DND-41 (cell line): ENCODE data around the gene TMEM208.

Experiments
- ATAC-seq: fragments of 200-7000 bp; cut with Tn5 transposase; 3 replicates; pipeline ENCODE4 v1.9.1; 2021; ENCODE audit warnings: low read depth; ENCODE audit not compliant: insufficient read depth
- DNase-seq: peaks from one replicate; pipeline ENCODE4 v3.0.0-alpha.2; 2020
- H2AFZ ChIP-seq: 2 replicates; pipeline ENCODE4 v1.6.0; 2012; ENCODE audit warnings: low read depth, low read length
- H3K27ac ChIP-seq: 2 replicates; pipeline ENCODE4 v1.5.1; 2012; ENCODE audit warnings: low read length, inconsistent platforms
- H3K27me3 ChIP-seq: fragments of 200-600 bp; sonication (generic); 2 replicates; pipeline ENCODE4 v1.6.0; 2012; ENCODE audit warnings: low read length, mild to moderate bottlenecking, inconsistent platforms; ENCODE audit not compliant: insufficient read depth, poor library complexity
- H3K36me3 ChIP-seq: 2 replicates; pipeline ENCODE4 v1.5.1; 2012; ENCODE audit warnings: low read length, inconsistent platforms; ENCODE audit not compliant: insufficient read depth
- H3K4me1 ChIP-seq: 2 replicates; pipeline ENCODE4 v1.5.1; 2012; ENCODE audit warnings: mild to moderate bottlenecking, low read length; ENCODE audit not compliant: insufficient read depth
- H3K4me2 ChIP-seq: 2 replicates; pipeline ENCODE4 v1.6.0; 2012; ENCODE audit warnings: mild to moderate bottlenecking, moderate library complexity, low read length, inconsistent platforms; ENCODE audit not compliant: insufficient read depth
- H3K4me3 ChIP-seq, 2 experiments: fragments of 200-600 bp in 1 of 2; shearing (Covaris generic) in 1 of 2; 2 replicates each; pipeline ENCODE4 v1.5.1; 2012 to 2016; ENCODE audit warnings: inconsistent platforms in 2 of 2, low read length in 2 of 2, mild to moderate bottlenecking in 2 of 2, low read depth in 1 of 2, moderate library complexity in 1 of 2
- H3K79me2 ChIP-seq: 2 replicates; pipeline ENCODE4 v1.6.0; 2012; ENCODE audit warnings: low read length, inconsistent platforms; ENCODE audit not compliant: insufficient read depth
- H3K9ac ChIP-seq: 2 replicates; pipeline ENCODE4 v1.6.0; 2012; ENCODE audit warnings: low read depth, mild to moderate bottlenecking, inconsistent platforms, low read length, moderate library complexity
- H3K9me3 ChIP-seq: 2 replicates; pipeline ENCODE4 v1.5.1; 2012; ENCODE audit warnings: low read length, moderate library complexity, mild to moderate bottlenecking, inconsistent platforms; ENCODE audit not compliant: insufficient read depth, severe bottlenecking
- H4K20me1 ChIP-seq: 2 replicates; pipeline ENCODE4 v1.6.0; 2012; ENCODE audit warnings: low read length; ENCODE audit not compliant: insufficient read depth
- EZH2 ChIP-seq: IDR thresholded peaks from 3 replicates; pipeline ENCODE4 v1.6.1; 2012; ENCODE audit warnings: borderline replicate concordance, low read depth, mild to moderate bottlenecking, moderate library complexity, low read length, inconsistent platforms; ENCODE audit not compliant: severe bottlenecking
- TF ChIP-seq, protein P1 (sequence below): IDR thresholded peaks from 2 replicates; pipeline ENCODE4 v1.5.1; 2012; ENCODE audit warnings: borderline replicate concordance, low read length, moderate library complexity, mild to moderate bottlenecking; ENCODE audit not compliant: poor library complexity, severe bottlenecking; ENCODE audit errors: extremely low read depth

Gene TMEM208

DNA sequence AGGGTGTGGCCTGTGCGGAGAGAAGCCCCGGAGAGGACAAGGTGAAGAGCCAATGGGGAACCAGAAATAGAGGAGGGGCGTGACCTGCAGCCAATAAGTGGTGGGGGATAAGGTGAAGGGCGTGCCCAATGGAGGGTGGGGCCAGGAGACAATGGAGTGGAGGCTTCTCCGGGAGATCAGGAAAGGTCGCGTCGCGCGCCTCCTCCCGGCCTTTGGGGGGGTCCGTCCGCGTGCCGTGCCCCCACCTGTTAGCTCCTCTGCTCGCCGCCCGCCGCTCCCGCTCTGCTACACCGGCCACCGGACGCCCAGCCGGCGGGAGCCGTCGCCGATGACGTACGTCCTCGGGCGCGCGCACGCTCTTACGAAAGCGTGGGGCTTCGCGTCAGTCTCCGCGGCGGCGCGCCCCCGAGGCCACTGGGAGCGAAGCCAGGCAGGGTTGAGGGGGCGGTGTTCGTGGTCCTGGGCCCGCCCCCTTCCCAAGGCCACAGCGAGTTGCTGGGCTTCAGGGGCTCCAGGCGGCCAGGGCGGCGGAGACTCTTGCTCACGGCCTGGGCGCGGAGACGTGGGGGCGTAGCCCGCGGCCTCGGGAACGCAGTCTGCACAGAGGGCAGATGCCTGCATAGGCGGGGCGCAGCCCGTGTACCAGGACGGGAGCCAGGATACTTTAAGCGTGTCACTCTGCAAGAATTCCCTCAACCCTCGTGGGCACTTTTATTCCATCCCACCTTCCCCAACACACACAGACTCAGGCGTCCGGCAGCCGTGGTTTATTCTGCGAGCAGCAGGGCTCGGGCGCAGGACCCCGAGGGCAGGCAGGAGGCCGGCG lies 43.1 kb upstream of the TMEM208 start, which contains the start of gene MATCAP1:
MATCAP1 (minus strand) TSS at position 337 of the 826 bp plus-strand sequence. CDS start 3,353 bp downstream, outside the sequence.
- ATAC-seq (peak; percentile 89), DNase-seq (peak; percentile 98)
- peak within 1 kb of the TSS; percentile 99 for H3K4me2 ChIP-seq
- H3K9me3 ChIP-seq, result no peaks in the 10 kb centered on the region
- H2AFZ ChIP-seq, result peak within 1 kb of the TSS; percentile 92
- peaks cover 13% of the 10 kb centered on the region for H4K20me1 ChIP-seq
- peak within 1 kb of the TSS; percentile 41 to 87 for H3K4me3 ChIP-seq
- peak within 1 kb of the TSS; percentile 82 for H3K27ac ChIP-seq
- peaks cover 28% of the 10 kb centered on the region for H3K79me2 ChIP-seq
- H3K4me1 ChIP-seq, result peaks cover 53% of the 10 kb centered on the region
- no peaks in the 10 kb centered on the region for H3K27me3 ChIP-seq
- no peaks in the 10 kb centered on the region for H3K36me3 ChIP-seq
- H3K9ac ChIP-seq, result peak within 1 kb of the TSS; percentile 69
- TF ChIP-seq, protein P1, sequence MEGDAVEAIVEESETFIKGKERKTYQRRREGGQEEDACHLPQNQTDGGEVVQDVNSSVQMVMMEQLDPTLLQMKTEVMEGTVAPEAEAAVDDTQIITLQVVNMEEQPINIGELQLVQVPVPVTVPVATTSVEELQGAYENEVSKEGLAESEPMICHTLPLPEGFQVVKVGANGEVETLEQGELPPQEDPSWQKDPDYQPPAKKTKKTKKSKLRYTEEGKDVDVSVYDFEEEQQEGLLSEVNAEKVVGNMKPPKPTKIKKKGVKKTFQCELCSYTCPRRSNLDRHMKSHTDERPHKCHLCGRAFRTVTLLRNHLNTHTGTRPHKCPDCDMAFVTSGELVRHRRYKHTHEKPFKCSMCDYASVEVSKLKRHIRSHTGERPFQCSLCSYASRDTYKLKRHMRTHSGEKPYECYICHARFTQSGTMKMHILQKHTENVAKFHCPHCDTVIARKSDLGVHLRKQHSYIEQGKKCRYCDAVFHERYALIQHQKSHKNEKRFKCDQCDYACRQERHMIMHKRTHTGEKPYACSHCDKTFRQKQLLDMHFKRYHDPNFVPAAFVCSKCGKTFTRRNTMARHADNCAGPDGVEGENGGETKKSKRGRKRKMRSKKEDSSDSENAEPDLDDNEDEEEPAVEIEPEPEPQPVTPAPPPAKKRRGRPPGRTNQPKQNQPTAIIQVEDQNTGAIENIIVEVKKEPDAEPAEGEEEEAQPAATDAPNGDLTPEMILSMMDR, result no peak
- no peak for TF ChIP-seq EZH2

DNA sequence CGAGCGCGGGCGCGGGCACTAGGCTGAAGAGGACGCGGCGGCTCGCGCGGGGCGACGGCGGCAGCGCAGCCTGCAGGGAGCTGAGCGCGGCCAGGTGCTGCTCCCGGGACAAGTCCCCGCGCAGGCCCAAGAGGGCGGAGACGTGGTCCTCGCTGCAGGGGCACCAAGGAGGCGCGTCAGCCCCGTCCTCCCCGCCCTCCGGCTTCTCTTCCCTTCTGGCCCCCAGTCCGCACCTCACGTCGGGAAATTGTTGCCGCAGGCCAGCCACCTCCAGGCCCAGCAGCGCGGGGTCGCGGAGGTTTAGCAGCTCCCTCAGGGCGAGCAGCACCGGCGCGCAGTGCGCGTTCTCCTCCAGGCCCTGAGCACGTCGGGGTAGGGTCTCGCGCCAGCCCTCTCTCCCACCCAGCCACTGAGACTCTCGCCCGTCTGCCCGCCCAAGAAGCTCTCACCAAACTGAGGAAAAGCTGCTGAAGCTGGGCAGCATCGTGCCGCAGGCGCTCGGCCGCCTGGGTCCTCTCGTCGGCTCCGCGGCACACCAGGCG lies 42.4 kb upstream of the TMEM208 start:
- Histone ChIP-seq H3K9me3 (no peaks in the 10 kb centered on the region), H4K20me1 (peaks cover 6% of the 10 kb centered on the region), H3K4me3 (peak overlapping the region; percentile 41 to 87), H3K27ac (peak overlapping the region; percentile 82; the same call in 1 of the 2 replicates), H2AFZ (peak overlapping the region; percentile 92), H3K27me3 (no peaks in the 10 kb centered on the region), H3K9ac (peak overlapping the region; percentile 69), H3K36me3 (no peaks in the 10 kb centered on the region), H3K79me2 (peaks cover 28% of the 10 kb centered on the region), H3K4me1 (peaks cover 50% of the 10 kb centered on the region), H3K4me2 (peak overlapping the region; percentile 99)
- TF ChIP-seq, protein P1, result no peak
- no peak for TF ChIP-seq EZH2
- ATAC-seq, result peak; percentile 23
- DNase-seq, result no peak

DNA sequence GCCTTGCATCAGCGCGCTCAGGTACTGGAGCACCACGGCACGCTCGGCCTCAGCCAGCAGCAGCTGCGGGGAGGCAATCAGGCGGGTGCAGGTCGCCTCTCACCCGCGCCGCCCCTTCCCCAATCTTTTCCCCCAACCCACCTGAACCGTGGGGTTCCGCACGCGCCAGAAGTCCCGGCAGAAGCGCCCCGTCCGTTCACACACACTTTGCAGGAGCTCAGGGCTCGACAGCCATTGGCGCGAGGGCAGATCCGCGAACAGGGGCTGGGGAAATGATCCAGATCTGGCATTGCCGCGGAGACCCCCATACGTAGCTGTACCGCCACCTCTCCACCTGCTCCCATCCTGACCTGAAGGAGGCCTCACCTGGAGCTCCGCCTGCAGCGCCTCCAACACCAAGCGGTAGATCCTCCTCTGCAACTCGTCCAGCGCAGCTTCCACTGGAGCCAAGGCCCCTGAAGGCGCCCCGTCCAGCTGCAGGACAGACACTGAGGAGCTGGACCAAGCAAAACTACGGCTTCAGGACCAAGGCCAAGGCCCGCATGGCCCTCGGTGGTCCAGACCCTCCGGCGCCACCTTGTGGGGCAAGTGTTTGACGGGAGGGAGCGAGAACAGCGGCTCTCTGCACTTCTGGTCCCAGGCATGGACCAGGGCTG lies 41.8 kb upstream of the TMEM208 start:
- peak overlapping the region; percentile 99 for H3K4me2 ChIP-seq
- DNase-seq (peak; percentile 84), ATAC-seq (peak; percentile 52)
- peaks cover 28% of the 10 kb centered on the region for H3K79me2 ChIP-seq
- peak overlapping the region; percentile 69; the same call in 1 of the 2 replicates for H3K9ac ChIP-seq
- H3K4me3 ChIP-seq, result peak overlapping the region in 1 of 2 experiments; percentile 87; a peak in 3 of 4 replicates
- peaks cover 46% of the 10 kb centered on the region for H3K4me1 ChIP-seq
- no peaks in the 10 kb centered on the region for H3K27me3 ChIP-seq
- no peaks in the 10 kb centered on the region for H3K36me3 ChIP-seq
- no peak overlapping the region for H3K27ac ChIP-seq
- H3K9me3 ChIP-seq, result no peaks in the 10 kb centered on the region
- peaks cover 3% of the 10 kb centered on the region; the same call in 1 of the 2 replicates for H4K20me1 ChIP-seq
- TF ChIP-seq EZH2, result no peak
- TF ChIP-seq, protein P1, result peak; percentile 91
- peak overlapping the region; percentile 40; the same call in 1 of the 2 replicates for H2AFZ ChIP-seq
